Measurements from ENCODE around the gene CD151.

Gene CD151

GRCh38 chr11:789943-790342 lies 42.8 kb upstream of the CD151 start, which contains the start of gene CEND1:
TSS of gene CEND1 (minus strand) at chr11:790090. CDS start at chr11:788576, 1,514 bp downstream.
- peaks cover 47% of the 10 kb centered on the region for H3K4me1 ChIP-seq (ENCODE audit: insufficient read depth, insufficient read length)

DNA sequence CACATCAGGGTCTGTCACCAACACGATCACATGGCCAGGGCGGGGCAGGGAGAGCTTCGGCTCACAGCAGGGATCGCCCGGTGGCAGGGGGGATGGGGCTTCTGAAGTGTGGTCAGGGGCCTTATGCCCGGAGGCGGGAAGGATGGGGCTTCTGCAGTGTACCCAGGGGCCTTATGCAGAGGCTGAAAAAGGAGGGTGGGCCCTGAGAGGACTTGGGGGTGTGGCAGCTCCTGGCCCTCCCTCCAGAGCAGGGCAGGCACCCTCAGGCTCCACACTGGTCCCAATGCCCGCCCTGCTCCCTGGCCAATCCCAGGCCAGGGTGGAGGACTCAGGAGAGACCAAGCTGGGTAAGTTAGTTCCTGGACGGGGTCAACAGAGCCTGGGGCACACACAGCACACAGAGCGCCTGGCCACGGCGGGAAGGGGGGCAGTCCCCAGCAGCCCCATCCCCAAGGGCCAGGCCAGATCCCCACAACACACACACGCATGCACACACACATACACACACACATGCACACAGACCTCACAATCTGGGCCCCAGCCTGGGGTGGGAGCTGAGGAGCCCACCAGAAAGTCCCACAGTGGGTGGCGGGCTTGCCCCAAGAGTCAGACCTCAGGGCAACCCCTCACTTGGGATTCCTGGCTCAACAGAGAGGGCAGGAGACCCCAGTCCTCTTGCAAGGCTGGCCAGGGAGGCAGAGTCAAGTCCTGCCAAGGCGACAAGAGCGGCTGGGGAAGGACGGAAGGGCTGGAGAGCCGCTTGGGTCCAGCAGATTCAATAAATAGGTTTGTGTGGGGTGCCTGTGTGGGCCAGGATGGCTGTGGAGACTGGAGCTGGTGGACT lies 41.8 kb upstream of the CD151 start:
- H3K9ac ChIP-seq (ENCODE audit: insufficient read length, low read depth), result peak overlapping the region; percentile 76

More at GRCh38 chr11:789943-790342, 42.8 kb upstream of the CD151 start, which contains the start of gene CEND1:
- Histone ChIP-seq H3K27me3 (ENCODE audit: insufficient read depth, insufficient read length) (no peaks in the 10 kb centered on the region), H3K36me3 (ENCODE audit: insufficient read depth, insufficient read length, low read length) (peaks cover 51% of the 10 kb centered on the region), H3K9ac (ENCODE audit: insufficient read length, low read depth) (peak within 1 kb of the TSS; percentile 76), H3K9me3 (ENCODE audit: insufficient read depth, low read length) (no peaks in the 10 kb centered on the region), H3K4me3 (ENCODE audit: insufficient read length, low read depth) (no peak within 1 kb of the TSS)
- TF ChIP-seq ZNF274 (IDR thresholded peaks at IDR 0.05; ENCODE audit: low read depth, low read length) (no peak), YY1 (IDR thresholded peaks at IDR 0.05; ENCODE audit: insufficient read depth, insufficient read length) (no peak), SUZ12 (IDR thresholded peaks at IDR 0.05; ENCODE audit: extremely low read depth, insufficient read depth, insufficient read length) (no peak)
- no peak for DNase-seq (ENCODE audit: low read depth, low spot score)

GRCh38 chr11:791658-792534 lies 40.9 kb upstream of the CD151 start:
- TF ChIP-seq ZNF274 (IDR thresholded peaks at IDR 0.05; ENCODE audit: low read depth, low read length) (no peak), SUZ12 (IDR thresholded peaks at IDR 0.05; ENCODE audit: extremely low read depth, insufficient read depth, insufficient read length) (no peak), YY1 (IDR thresholded peaks at IDR 0.05; ENCODE audit: insufficient read depth, insufficient read length) (no peak)
- DNase-seq (ENCODE audit: low read depth, low spot score), result no peak

More for the DNA sequence above, 41.8 kb upstream of the CD151 start:
- Histone ChIP-seq H3K4me1 (ENCODE audit: insufficient read depth, insufficient read length) (peaks cover 56% of the 10 kb centered on the region), H3K4me3 (ENCODE audit: insufficient read length, low read depth) (no peak overlapping the region), H3K27me3 (ENCODE audit: insufficient read depth, insufficient read length) (no peaks in the 10 kb centered on the region), H3K36me3 (ENCODE audit: insufficient read depth, insufficient read length, low read length) (peaks cover 48% of the 10 kb centered on the region), H3K9me3 (ENCODE audit: insufficient read depth, low read length) (no peaks in the 10 kb centered on the region)
- TF ChIP-seq ZNF274 (IDR thresholded peaks at IDR 0.05; ENCODE audit: low read depth, low read length) (no peak), YY1 (IDR thresholded peaks at IDR 0.05; ENCODE audit: insufficient read depth, insufficient read length) (no peak)
- no peak for DNase-seq (ENCODE audit: low read depth, low spot score)

DNA sequence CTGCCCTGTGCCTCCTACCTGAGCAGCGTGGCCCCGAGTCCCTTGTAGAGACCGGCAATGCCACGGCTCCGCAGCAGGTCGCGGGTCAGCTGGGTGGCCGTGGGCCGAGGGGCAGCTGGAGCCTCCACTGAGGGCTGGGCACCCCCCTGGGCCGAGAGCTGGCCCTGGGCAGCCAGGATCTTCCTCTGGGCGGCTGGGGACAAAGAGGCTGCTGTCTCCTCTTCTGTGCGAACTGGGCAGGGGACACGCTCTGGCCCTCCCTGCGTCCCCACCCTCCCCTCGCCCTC lies 40.3 kb upstream of the CD151 start:
- Histone ChIP-seq H3K36me3 (ENCODE audit: insufficient read depth, insufficient read length, low read length) (peaks cover 39% of the 10 kb centered on the region), H3K4me1 (ENCODE audit: insufficient read depth, insufficient read length) (peaks cover 58% of the 10 kb centered on the region), H3K9me3 (ENCODE audit: insufficient read depth, low read length) (no peaks in the 10 kb centered on the region), H3K27me3 (ENCODE audit: insufficient read depth, insufficient read length) (no peaks in the 10 kb centered on the region), H3K9ac (ENCODE audit: insufficient read length, low read depth) (no peak overlapping the region), H3K4me3 (ENCODE audit: insufficient read length, low read depth) (no peak overlapping the region)
- no peak for DNase-seq (ENCODE audit: low read depth, low spot score)
- TF ChIP-seq ZNF274 (IDR thresholded peaks at IDR 0.05; ENCODE audit: low read depth, low read length), result no peak
- no peak for TF ChIP-seq SUZ12 (IDR thresholded peaks at IDR 0.05; ENCODE audit: extremely low read depth, insufficient read depth, insufficient read length)
- no peak for TF ChIP-seq YY1 (IDR thresholded peaks at IDR 0.05; ENCODE audit: insufficient read depth, insufficient read length)

More at GRCh38 chr11:791658-792534, 40.9 kb upstream of the CD151 start:
- no peak overlapping the region for H3K9ac ChIP-seq (ENCODE audit: insufficient read length, low read depth)
- no peak overlapping the region for H3K4me3 ChIP-seq (ENCODE audit: insufficient read length, low read depth)
- H3K36me3 ChIP-seq (ENCODE audit: insufficient read depth, insufficient read length, low read length), result peaks cover 42% of the 10 kb centered on the region
- H3K4me1 ChIP-seq (ENCODE audit: insufficient read depth, insufficient read length), result peaks cover 59% of the 10 kb centered on the region
- H3K27me3 ChIP-seq (ENCODE audit: insufficient read depth, insufficient read length), result no peaks in the 10 kb centered on the region
- H3K9me3 ChIP-seq (ENCODE audit: insufficient read depth, low read length), result no peaks in the 10 kb centered on the region

DNA sequence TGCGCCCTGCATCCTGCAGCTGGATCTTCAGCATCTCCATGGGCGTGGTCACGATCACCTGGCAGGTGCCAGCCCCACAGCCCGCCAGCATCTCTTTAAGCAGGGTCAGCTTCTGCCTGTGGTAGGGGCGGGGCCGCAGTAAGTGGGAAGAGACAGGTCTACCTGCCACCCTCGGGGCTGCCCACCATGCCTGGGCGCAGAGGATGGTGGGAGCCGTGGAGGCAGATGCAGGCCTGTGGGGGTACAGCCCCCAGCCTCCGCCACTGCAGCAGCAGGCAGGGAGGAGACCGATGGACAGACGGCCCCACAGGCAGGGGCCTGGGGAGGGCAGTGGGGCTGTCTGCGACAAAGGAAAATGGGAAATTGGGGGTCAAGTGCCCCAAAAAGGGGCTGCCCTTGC lies 39.9 kb upstream of the CD151 start:
- no peak for DNase-seq (ENCODE audit: low read depth, low spot score)
- peaks cover 39% of the 10 kb centered on the region for H3K36me3 ChIP-seq (ENCODE audit: insufficient read depth, insufficient read length, low read length)
- H3K9ac ChIP-seq (ENCODE audit: insufficient read length, low read depth), result no peak overlapping the region
- peaks cover 54% of the 10 kb centered on the region for H3K4me1 ChIP-seq (ENCODE audit: insufficient read depth, insufficient read length)
- no peaks in the 10 kb centered on the region for H3K27me3 ChIP-seq (ENCODE audit: insufficient read depth, insufficient read length)
- TF ChIP-seq ZNF274 (IDR thresholded peaks at IDR 0.05; ENCODE audit: low read depth, low read length) (no peak), YY1 (IDR thresholded peaks at IDR 0.05; ENCODE audit: insufficient read depth, insufficient read length) (no peak), SUZ12 (IDR thresholded peaks at IDR 0.05; ENCODE audit: extremely low read depth, insufficient read depth, insufficient read length) (no peak)
- H3K4me3 ChIP-seq (ENCODE audit: insufficient read length, low read depth), result no peak overlapping the region
- H3K9me3 ChIP-seq (ENCODE audit: insufficient read depth, low read length), result no peaks in the 10 kb centered on the region

GRCh38 chr11:793556-793955 lies 39.2 kb upstream of the CD151 start:
- Histone ChIP-seq H3K9me3 (ENCODE audit: insufficient read depth, low read length) (no peaks in the 10 kb centered on the region), H3K36me3 (ENCODE audit: insufficient read depth, insufficient read length, low read length) (peaks cover 39% of the 10 kb centered on the region), H3K27me3 (ENCODE audit: insufficient read depth, insufficient read length) (no peaks in the 10 kb centered on the region), H3K4me1 (ENCODE audit: insufficient read depth, insufficient read length) (peaks cover 53% of the 10 kb centered on the region), H3K9ac (ENCODE audit: insufficient read length, low read depth) (peak overlapping the region; percentile 15), H3K4me3 (ENCODE audit: insufficient read length, low read depth) (no peak overlapping the region)
- TF ChIP-seq YY1 (IDR thresholded peaks at IDR 0.05; ENCODE audit: insufficient read depth, insufficient read length), result no peak
- no peak for TF ChIP-seq SUZ12 (IDR thresholded peaks at IDR 0.05; ENCODE audit: extremely low read depth, insufficient read depth, insufficient read length)
- TF ChIP-seq ZNF274 (IDR thresholded peaks at IDR 0.05; ENCODE audit: low read depth, low read length), result no peak
- DNase-seq (ENCODE audit: low read depth, low spot score), result no peak

Data from NT2/D1 (cell line).